Suprapubic skin (tissue), 3 donors: ENCODE measurements around the gene FRMD8.

Source experiments
- POLR2A ChIP-seq, 2 donors: fragments of 450-650 bp; IDR thresholded peaks; one replicate each; pipeline ENCODE4 v1.6.1; 2017; ENCODE audit warnings: antibody characterized with exemption in 2 of 2, mild to moderate bottlenecking in 2 of 2, moderate library complexity in 2 of 2
- TF ChIP-seq, protein P1 (sequence below), 2 donors: fragments of 200-600 bp in 1 of 2; fragments of 450-650 bp in 1 of 2; sonication (generic) in 1 of 2; IDR thresholded peaks; one replicate each; pipeline ENCODE4 v1.5.1; 2016 to 2019; ENCODE audit warnings: antibody characterized with exemption in 2 of 2, mild to moderate bottlenecking in 1 of 2, moderate library complexity in 1 of 2

DNA sequence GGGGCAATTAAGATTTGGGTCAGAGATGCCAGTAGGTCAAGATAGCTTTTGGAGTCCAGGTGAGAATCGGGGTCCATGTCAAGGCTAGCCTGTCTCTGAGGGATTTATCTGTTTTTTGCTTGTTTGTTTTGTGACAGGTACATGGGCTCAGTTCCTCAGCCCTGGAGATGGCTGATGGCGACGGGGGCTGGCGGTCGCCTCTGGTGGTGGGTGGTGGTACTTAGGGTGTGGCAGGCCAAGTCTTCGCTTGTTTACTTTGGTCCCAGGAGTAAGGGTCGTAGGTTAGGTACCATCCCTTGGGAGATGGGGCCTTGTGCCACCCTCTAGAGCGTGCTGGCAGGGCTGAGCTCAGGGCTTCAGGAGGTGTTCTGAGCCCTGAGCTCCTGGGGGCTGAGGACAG is 8.7 kb upstream of the FRMD8 start:
- TF ChIP-seq, protein P1, sequence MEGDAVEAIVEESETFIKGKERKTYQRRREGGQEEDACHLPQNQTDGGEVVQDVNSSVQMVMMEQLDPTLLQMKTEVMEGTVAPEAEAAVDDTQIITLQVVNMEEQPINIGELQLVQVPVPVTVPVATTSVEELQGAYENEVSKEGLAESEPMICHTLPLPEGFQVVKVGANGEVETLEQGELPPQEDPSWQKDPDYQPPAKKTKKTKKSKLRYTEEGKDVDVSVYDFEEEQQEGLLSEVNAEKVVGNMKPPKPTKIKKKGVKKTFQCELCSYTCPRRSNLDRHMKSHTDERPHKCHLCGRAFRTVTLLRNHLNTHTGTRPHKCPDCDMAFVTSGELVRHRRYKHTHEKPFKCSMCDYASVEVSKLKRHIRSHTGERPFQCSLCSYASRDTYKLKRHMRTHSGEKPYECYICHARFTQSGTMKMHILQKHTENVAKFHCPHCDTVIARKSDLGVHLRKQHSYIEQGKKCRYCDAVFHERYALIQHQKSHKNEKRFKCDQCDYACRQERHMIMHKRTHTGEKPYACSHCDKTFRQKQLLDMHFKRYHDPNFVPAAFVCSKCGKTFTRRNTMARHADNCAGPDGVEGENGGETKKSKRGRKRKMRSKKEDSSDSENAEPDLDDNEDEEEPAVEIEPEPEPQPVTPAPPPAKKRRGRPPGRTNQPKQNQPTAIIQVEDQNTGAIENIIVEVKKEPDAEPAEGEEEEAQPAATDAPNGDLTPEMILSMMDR (IDR thresholded peaks at IDR 0.05), result no peak
- TF ChIP-seq POLR2A (IDR thresholded peaks at IDR 0.05), result no peak
